Hepatocyte (in vitro differentiated cells): ENCODE results near the gene TSPAN12.

Source experiments
- CTCF ChIP-seq: fragments of 200-600 bp; sonication (generic); IDR thresholded peaks from 2 replicates; pipeline ENCODE4 v1.5.1; 2016; ENCODE audit warnings: antibody characterized with exemption, mild to moderate bottlenecking; ENCODE audit not compliant: poor library complexity
- EZH2 ChIP-seq: fragments of 200-600 bp; sonication (generic); IDR thresholded peaks from 2 replicates; pipeline ENCODE4 v1.6.1; 2016; ENCODE audit warnings: antibody characterized with exemption, mild to moderate bottlenecking, borderline replicate concordance
- EZH2phosphoT487 ChIP-seq: fragments of 200-600 bp; sonication (generic); IDR thresholded peaks from one replicate; pipeline ENCODE4 v1.6.1; 2018; ENCODE audit warnings: antibody characterized with exemption, mild to moderate bottlenecking, low read depth, moderate library complexity; ENCODE audit not compliant: unreplicated experiment, severe bottlenecking

- TF ChIP-seq CTCF (no peak), EZH2 (no peak), EZH2phosphoT487 (no peak)
Observed at GRCh38 chr7:120785095-120785494, 72.8 kb downstream of the TSPAN12 start.
